GM18517 (cell line): ENCODE results near the gene TGFBRAP1.
A peak's percentile ranks its signal among the peaks of the same experiment; 100 is the strongest.
"Not testable (repeated sequence)": the region's sequence is repeated elsewhere in the genome, so short reads cannot be mapped to it uniquely, and the experiment has no call there.

Experiments
- ATAC-seq: cut with Tn5 transposase; IDR thresholded peaks from one replicate; pipeline ENCODE4 v1.9.1; 2021; ENCODE audit warnings: mild to moderate bottlenecking, moderate library complexity; ENCODE audit not compliant: unreplicated experiment

The TGFBRAP1 gene

GRCh38 chr2:105357122-105357521 is 27.6 kb upstream of the TGFBRAP1 start:
- ATAC-seq, result no peak

GRCh38 chr2:105344704-105345345 is 15.3 kb upstream of the TGFBRAP1 start:
- ATAC-seq, result no peak

GRCh38 chr2:105339414-105339813 is 9.9 kb upstream of the TGFBRAP1 start:
- ATAC-seq, result no peak

- peak; percentile 21 for ATAC-seq
Observed at GRCh38 chr2:105338020-105338385, 8.5 kb upstream of the TGFBRAP1 start.

GRCh38 chr2:105337122-105338019 is 7.8 kb upstream of the TGFBRAP1 start, which contains the start of gene C2orf49:
Gene C2orf49, plus strand, starts transcription at chr2:105337540. Its CDS starts 48 bp downstream, at chr2:105337588.
- peak; percentile 86 for ATAC-seq

- no peak for ATAC-seq
Observed at GRCh38 chr2:105336786-105337121, 7.2 kb upstream of the TGFBRAP1 start.

GRCh38 chr2:105335469-105335868 is 5.9 kb upstream of the TGFBRAP1 start:
- ATAC-seq, result no peak

GRCh38 chr2:105334211-105334610 is 4.7 kb upstream of the TGFBRAP1 start:
- ATAC-seq, result no peak

GRCh38 chr2:105330681-105331375 is 1.3 kb upstream of the TGFBRAP1 start:
- ATAC-seq, result no peak

GRCh38 chr2:105329197-105329554 is 359 bp downstream of the TGFBRAP1 start:
- no peak for ATAC-seq

GRCh38 chr2:105328281-105329196 is 996 bp downstream of the TGFBRAP1 start:
- no peak for ATAC-seq

GRCh38 chr2:105327690-105328089 is 1.8 kb downstream of the TGFBRAP1 start:
- ATAC-seq, result no peak

- ATAC-seq, result not testable (repeated sequence)
Observed at GRCh38 chr2:105327271-105327670, 2.3 kb downstream of the TGFBRAP1 start.

GRCh38 chr2:105325389-105325963 is 4.1 kb downstream of the TGFBRAP1 start:
- no peak for ATAC-seq

- no peak for ATAC-seq
Observed at GRCh38 chr2:105324732-105325131, 4.8 kb downstream of the TGFBRAP1 start.

- ATAC-seq, result no peak
Observed at GRCh38 chr2:105324101-105324500, 5.4 kb downstream of the TGFBRAP1 start.

- no peak for ATAC-seq
Observed at GRCh38 chr2:105323111-105323510, 6.4 kb downstream of the TGFBRAP1 start.

- ATAC-seq, result no peak
Observed at GRCh38 chr2:105321875-105322646, 7.5 kb downstream of the TGFBRAP1 start.

- no peak for ATAC-seq
Observed at GRCh38 chr2:105320651-105321215, 8.8 kb downstream of the TGFBRAP1 start.
